Stimulated activated CD8-positive, alpha-beta memory T cell treated with anti-CD3 and anti-CD28 coated beads, Interleukin-4, amount 100 ng/mL, for 1 hour (primary cell): Measurements from ENCODE around the gene CPVL.

ENCODE experiments used
- DNase-seq, 2 donors: peaks; one replicate each; pipeline ENCODE4 v3.0.0-alpha.2; 2020; ENCODE audit warnings: low read depth in 2 of 2, low spot score in 1 of 2

Gene CPVL

DNA sequence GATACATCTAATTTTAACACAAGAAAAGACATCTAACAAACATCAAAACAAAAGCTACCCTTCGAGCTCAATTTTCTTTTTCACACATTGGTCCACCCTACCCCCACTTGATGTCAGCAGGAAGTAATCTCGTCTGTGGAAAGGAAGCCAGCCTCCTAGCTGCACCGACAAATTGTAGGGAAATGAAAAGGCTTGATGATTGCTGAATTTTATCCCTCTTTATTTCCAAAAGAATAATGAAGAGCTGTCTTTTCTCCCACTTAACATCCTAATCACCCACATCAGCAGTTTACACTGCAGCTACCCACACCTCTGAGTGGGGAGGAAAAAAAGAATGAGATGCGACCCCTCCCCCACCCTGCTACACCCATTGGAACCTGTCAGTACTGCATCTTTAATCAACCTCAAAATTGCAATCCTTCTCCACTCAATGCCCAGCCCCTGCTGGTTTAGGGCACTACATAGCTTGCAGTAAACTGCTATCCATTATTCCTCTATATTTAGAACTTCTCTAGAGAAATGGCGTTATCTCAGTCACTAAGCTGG is 10.6 kb upstream of the CPVL start:
- no peak for DNase-seq

- no peak for DNase-seq
These were observed 7.7 kb upstream of the CPVL start for GRCh38 chr7:29154076-29154475.

DNA sequence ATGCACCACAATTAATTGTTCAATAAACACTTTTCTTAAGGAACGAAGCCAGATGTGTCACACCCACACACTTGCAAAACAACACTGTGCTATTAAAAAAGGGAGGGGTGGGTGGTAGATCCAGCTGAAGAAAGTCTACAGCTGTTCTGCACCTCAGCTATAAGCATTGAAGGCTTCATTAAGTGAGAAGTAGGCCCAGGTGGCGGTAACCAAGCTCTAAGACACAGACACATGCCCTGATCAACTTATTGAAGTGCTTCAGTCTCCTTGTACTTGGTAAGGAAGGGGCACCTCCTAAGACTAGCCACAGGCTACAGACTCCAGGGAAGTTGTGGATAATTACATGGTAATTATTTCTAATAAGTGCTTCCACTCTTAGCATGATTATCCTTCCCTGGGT is 4.5 kb upstream of the CPVL start:
- no peak for DNase-seq

DNA sequence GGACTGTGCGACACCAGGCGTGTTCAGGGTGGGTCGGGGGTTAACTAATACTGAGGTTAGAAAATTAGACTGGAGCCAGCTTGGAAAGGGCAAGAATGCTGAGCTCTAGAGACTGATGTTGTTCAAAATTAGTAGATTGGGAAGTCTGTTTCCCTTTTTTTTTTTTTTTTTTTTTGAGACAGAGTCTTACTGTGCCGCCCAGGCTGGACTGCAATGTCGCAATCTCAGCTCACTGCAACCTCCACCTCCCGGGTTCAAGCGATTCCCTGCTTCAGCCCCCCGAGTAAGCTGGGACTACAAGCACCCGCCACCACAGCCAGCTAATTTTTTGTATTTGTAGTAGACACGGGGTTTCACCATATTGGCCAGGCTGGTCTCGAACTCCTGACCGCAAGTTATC is 2.7 kb upstream of the CPVL start:
- no peak for DNase-seq

DNA sequence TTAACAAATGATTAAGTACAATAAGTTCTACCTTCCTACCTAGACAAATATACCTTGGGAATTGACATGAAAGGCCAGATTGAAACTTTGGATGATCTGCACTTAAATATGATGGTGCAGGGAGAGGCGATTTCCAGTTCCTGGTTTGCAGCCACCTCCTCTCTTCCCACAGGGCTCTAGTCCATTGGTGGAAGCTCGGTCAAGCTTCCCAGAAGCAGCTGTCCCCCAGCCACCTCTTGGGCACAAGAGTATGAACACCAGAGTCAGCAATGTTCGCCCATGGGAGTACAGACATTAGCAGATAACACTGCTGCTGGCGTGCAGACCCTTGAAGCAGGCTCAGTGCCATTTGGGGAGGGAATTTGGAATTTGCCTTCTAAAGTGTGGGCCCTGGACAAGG is 1.5 kb upstream of the CPVL start:
- DNase-seq: no peak

- no peak for DNase-seq
These were observed 712 bp upstream of the CPVL start for GRCh38 chr7:29146888-29147609.

GRCh38 chr7:29145553-29146056 is 732 bp downstream of the CPVL start:
- no peak for DNase-seq

GRCh38 chr7:29143751-29144150 is 2.6 kb downstream of the CPVL start:
- no peak for DNase-seq

- no peak for DNase-seq
These were observed 4.2 kb downstream of the CPVL start for GRCh38 chr7:29142021-29142727.

GRCh38 chr7:29140873-29141468 is 5.4 kb downstream of the CPVL start:
- DNase-seq: no peak

DNA sequence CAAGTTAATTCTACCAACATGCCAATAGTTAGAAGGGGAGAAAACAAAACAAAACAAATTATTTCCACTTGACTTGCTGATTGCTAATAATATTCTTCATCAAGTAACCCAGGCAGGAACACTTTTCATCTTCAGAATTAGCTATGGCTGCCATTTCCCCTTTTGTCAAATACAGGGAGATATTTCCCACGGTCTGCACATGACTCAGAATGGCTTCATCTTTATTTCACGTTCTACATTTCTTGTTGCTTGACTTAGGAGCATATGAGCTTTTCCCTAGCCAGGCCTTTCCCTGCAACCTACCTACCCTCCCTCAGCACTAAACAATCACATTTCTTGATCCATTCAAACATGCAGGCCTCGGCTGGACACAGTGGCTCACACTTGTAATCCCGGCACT is 6.5 kb downstream of the CPVL start:
- DNase-seq: no peak

GRCh38 chr7:29139191-29139590 is 7.1 kb downstream of the CPVL start:
- DNase-seq: no peak

GRCh38 chr7:29138588-29138987 is 7.7 kb downstream of the CPVL start:
- no peak for DNase-seq

- DNase-seq: no peak
These were observed 10.5 kb downstream of the CPVL start for GRCh38 chr7:29135846-29136245.

- DNase-seq: no peak
These were observed 13.4 kb downstream of the CPVL start for GRCh38 chr7:29132980-29133379.

GRCh38 chr7:29131678-29132077 is 14.7 kb downstream of the CPVL start:
- no peak for DNase-seq

DNA sequence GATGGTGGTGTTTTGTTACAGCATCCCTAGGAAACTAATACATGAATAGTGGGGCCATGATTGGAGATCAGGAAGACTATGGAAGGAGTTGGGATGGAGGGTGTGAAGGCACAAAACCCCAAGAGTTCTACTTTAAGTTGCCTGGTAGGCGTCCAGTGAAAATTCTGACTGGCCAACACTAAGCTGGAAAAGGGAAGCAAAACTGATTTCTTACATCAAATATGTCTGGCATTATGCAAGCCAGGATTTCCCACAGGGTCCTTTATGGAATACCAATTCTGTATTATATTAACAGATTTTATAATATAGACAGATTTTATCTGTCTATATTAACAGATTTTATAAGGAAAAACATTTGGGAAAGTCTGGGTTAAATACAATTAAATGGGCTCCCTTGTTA is 16.2 kb downstream of the CPVL start:
- no peak for DNase-seq

GRCh38 chr7:29127527-29127926 is 18.8 kb downstream of the CPVL start:
- DNase-seq: no peak

DNA sequence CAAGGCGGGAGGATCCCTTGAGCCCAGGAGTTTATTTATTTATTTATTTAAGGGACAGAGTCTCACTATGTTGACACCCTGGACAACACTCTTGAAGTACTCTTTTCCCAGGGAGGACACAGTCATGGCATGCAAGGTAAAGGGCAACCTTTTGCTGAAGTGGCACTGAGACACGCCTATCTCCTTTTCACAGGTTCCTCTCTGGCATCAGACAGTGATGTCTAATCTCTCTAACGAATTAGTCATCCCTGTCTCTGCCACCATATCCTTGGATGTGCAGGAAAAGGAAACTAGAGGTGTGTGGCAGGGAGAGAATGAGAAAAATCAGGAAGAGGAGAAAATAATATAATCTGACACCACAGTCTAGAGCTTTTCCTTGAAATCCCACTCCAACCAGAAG is 19.5 kb downstream of the CPVL start:
- no peak for DNase-seq

DNA sequence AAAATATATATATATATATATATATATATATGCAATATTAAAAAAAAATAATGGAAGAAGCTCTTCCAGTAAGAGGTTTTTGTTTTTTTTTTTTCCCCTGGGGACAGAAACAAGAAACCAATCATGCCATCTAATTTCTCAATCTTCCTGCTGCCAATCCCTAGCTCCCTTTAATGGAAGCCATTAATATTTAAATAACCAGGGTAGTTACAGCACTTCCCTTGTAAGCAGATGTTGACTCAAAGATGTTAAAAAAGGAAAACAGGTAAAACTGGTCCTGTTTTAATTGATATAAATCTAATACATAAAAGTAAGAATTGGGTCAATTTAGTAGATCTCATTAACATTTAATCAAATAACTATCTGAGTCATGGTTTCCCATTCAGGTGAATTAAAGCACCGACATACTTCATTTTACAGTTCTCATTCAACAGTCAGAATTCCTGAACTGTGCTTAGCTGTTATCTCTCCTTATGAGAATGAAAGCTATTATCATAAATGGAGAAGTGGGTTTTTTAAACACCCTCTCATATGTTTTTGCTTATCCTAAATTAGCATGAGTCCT is 22.6 kb downstream of the CPVL start:
- DNase-seq: no peak

DNA sequence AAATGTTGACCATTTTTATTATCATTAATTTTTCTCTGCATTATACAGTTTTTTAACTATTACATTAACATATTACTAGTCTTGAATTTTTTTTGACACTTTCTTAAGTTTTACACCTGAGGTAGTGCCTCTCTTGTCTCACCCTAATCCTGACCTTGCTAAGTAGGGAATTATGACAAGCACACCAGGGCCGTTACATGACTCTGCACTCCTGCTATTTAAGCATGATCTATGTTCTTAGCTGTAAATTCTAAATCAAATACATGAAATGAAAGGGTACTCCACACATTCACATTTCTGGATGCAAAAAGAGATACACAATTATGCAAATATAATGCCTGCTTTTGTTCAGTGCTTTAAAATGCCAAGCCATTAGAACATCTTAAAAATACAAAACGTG is 23.6 kb downstream of the CPVL start:
- no peak for DNase-seq

GRCh38 chr7:29122081-29122480 is 24.3 kb downstream of the CPVL start:
- no peak for DNase-seq
